Heart left ventricle (tissue), 13 donors: ENCODE data around the gene TRPC5OS.

Source experiments
- CTCF ChIP-seq, 12 donors: fragments of 200-600 bp; sonication (generic) in 4 of 12; IDR thresholded peaks; one replicate each; pipeline versions ENCODE4 v1.5.0 to v1.8.0; 2018 to 2022; ENCODE audit warnings: antibody characterized with exemption in 12 of 12, mild to moderate bottlenecking in 5 of 12
- POLR2A ChIP-seq, 2 donors: fragments of 450-650 bp; IDR thresholded peaks; one replicate each; pipeline ENCODE4 v1.6.1; 2017; ENCODE audit warnings: antibody characterized with exemption in 2 of 2, mild to moderate bottlenecking in 2 of 2, moderate library complexity in 2 of 2
- donor health status: ischemic (EF 13 %, LVEDD 7.1; RV severe dilation, severe dysfunction).
- donor health status: DM: no; HTN: yes; CAD: no.
- donor health status: DM: no; HTN: no; CAD: no.
- donor health status: ischemic (EF 25% LVEDD 6.9; RV normal size, moderate dysfunction).
- donor health status: ischemic (EF 25% LVEDD 5.7; RV mildly dilated, moderate dysfunction).
- donor health status: ischemic (EF 35%, LVEDD 5.7; RV mildly dilated, moderate dysfunction).
- donor health status: nonischemic (EF 11% LVEDD 7.7; RV severe dilation, severe dysfunction).
- donor health status: DM: yes; HTN: yes; CAD: no.
- donor health status: PGD.
- donor health status: ischemic (EF 29% LVEDD 5.4; RV normal size, mild dysfunction).
- donor health status: nonischemic (EF 23%, LVEDD 6.1; RV moderate dilation, normal function).

GRCh38 chrX:111830571-111830970, 45.4 kb upstream of the TRPC5OS start:
- TF ChIP-seq CTCF (IDR thresholded peaks at IDR 0.05), result no peak
- TF ChIP-seq POLR2A (IDR thresholded peaks at IDR 0.05), result no peak
